Activated CD4-positive, alpha-beta T cell treated with anti-CD3 and anti-CD28 coated beads for 24 hours (primary cell): ENCODE measurements around the gene ANGPT4.

ENCODE experiments used
- DNase-seq, 2 donors: peaks; one replicate each; pipeline ENCODE4 v3.0.0-alpha.2; 2020; ENCODE audit warnings: low read depth in 2 of 2

ANGPT4 gene

GRCh38 chr20:825710-826421, 90.3 kb downstream of the ANGPT4 start:
- no peak for DNase-seq

DNA sequence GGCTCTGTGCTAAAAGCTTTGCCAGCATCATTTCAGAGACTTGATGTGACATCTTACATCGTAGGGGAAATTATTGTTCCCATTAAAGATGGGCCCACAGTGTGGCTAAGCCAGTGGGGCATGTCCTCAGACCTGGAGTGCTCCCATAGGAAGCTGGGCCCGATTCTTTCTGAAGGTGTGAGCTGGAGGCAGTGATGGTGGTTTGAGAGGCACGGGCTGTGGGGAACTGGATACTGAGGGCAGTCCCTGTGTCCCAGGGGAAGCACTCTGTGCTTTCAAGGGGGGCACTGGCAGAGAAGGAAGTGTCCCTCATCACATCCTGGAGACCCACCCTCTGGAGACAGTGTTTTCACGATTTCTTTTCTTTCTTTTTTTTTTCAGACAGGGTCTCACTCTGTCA, 91.2 kb downstream of the ANGPT4 start:
- no peak for DNase-seq

DNA sequence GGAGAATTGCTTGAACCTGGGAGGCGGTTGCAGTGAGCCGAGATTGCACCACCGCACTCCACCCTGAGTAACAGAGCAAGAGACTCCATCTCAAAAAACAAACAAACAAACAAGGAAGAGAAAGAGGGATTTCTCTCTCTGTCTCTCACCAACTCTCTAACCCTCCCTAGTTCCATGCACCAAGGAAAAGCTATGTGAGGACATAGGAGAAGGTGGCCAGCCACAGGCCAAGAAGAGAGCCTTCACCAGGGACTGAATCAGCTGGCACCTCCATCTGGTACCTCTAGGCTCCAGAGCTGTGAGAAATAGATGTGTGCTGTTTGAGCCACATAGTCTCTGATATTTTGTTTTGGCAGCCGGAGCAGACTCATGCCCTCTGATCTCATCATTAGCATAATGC, 91.6 kb downstream of the ANGPT4 start:
- DNase-seq: no peak

DNA sequence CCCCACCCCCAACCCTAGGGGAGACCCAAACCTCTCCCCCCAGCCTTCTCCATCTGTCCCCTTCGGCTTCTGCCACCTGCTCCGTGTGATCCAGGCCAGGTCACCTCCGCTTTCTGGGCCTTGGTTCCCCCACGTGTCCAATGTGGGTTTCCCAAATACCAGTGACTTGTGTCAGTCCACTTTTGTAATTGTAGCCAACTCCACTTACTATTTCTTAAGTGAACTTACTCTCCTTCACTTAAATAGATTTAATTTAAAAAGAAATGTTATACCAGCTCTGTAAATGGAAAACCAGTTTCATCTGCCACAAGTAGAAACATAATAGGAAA, 92.6 kb downstream of the ANGPT4 start:
- DNase-seq: no peak

GRCh38 chr20:822651-823573, 93.2 kb downstream of the ANGPT4 start:
- no peak for DNase-seq

GRCh38 chr20:821731-822065, 94.4 kb downstream of the ANGPT4 start:
- no peak for DNase-seq

DNA sequence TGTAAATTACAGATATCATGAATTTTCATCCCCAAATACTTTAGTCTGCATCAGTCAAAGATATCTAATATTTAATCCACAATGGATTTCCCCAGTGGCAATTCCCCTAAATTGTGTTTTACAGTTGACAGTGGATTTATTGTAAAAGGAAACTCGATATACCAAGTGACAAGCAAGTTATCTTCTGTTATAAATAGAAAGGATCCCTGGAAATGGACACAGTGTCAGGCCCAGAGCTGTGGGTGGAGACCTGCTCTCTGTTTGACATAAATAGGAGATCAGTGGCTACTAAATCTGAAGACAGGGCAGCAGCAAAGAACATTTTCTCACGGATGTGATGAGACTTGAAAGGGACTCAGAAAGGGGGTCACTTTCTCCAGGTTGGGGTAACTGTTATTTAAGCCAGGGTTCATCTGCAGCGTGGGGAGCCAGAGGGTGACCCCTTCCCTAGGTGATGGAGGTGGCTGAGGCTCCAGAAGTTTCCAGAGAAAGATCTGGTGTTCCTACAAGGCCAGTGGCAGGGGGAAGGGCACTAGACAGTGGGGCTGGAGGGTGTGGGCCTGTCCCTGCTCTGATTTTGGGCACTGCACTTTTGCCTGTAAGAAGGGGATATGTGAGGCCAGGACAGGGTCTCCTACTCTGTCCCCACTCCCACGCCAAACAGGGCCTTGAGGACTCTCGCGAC, 94.9 kb downstream of the ANGPT4 start:
- no peak for DNase-seq

DNA sequence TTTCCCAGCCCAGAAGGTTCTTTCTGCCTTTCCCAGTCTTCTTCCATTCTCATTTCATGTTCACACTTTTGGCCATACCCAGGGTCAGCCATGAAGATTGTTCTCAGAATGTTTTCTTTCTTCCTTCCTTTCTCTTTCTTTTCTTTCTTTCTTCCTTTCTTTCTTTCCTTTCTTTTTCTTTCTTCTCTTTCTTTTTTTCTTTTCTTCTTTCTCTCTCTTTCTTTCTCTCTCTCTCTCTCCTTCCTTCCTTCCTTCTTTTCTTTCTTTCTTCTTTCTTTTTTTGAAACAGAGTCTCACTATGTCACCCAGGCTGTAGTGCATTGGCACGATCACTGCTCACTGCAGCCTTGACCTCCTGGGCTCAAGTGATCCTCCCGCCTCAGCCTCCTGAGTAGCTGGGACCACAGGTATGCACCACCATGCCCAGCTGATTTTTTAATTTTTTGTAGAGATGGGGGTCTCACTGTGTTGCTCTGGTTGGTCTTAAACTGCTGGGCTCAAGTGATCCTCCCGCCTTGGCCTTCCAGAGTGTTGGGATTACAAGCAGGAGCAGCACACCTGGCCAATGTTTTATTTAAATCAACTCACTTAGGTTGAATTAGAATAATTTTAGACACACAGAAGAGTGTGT, 95.7 kb downstream of the ANGPT4 start:
- DNase-seq: no peak
